ENCODE results near the gene RPIA. TPM values are rescaled to one million over a fixed set of nuclear protein-coding genes. Genes with fewer than 3 reads are reported as not detected.

Gene RPIA
- total RNA-seq, 1 experiment from 2014 or later: 14.1 TPM

GRCh38 chr2:88654714-88655113 lies 36.8 kb upstream of the RPIA start:
- ChIA-PET POLR2A (no interaction called here), CTCF (interaction anchor here (3.2 kb wide), 1 partner anchor 16 kb away, joined by 25 read pairs; no protein-coding TSS in a partner anchor)
- TF ChIP-seq, protein P1, sequence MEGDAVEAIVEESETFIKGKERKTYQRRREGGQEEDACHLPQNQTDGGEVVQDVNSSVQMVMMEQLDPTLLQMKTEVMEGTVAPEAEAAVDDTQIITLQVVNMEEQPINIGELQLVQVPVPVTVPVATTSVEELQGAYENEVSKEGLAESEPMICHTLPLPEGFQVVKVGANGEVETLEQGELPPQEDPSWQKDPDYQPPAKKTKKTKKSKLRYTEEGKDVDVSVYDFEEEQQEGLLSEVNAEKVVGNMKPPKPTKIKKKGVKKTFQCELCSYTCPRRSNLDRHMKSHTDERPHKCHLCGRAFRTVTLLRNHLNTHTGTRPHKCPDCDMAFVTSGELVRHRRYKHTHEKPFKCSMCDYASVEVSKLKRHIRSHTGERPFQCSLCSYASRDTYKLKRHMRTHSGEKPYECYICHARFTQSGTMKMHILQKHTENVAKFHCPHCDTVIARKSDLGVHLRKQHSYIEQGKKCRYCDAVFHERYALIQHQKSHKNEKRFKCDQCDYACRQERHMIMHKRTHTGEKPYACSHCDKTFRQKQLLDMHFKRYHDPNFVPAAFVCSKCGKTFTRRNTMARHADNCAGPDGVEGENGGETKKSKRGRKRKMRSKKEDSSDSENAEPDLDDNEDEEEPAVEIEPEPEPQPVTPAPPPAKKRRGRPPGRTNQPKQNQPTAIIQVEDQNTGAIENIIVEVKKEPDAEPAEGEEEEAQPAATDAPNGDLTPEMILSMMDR (IDR thresholded peaks at IDR 0.05; ENCODE audit: unreplicated experiment): no peak
- Mint-ChIP-seq H3K9me3 (ENCODE audit: unreplicated experiment) (no peaks in the 10 kb centered on the region), H3K36me3 (ENCODE audit: insufficient read depth, unreplicated experiment) (no peaks in the 10 kb centered on the region), H3K27me3 (ENCODE audit: insufficient read depth, unreplicated experiment) (no peaks in the 10 kb centered on the region), H3K27ac (ENCODE audit: low read depth, unreplicated experiment) (no peak overlapping the region), H3K4me3 (ENCODE audit: unreplicated experiment) (no peak overlapping the region), H3K4me1 (ENCODE audit: insufficient read depth, unreplicated experiment) (peaks cover 20% of the 10 kb centered on the region)
- DNase-seq (ENCODE audit: unreplicated experiment): no peak
- intact Hi-C loops (cut with micrococcal nuclease): no loop called here
- no TSS peak for BruUV-seq (replicated peaks)

GRCh38 chr2:88656690-88657089 lies 34.8 kb upstream of the RPIA start:
- no peaks in the 10 kb centered on the region for H3K27me3 Mint-ChIP-seq (ENCODE audit: insufficient read depth, unreplicated experiment)
- peaks cover 21% of the 10 kb centered on the region for H3K4me1 Mint-ChIP-seq (ENCODE audit: insufficient read depth, unreplicated experiment)
- H3K4me3 Mint-ChIP-seq (ENCODE audit: unreplicated experiment): no peak overlapping the region
- DNase-seq (ENCODE audit: unreplicated experiment): no peak
- POLR2A ChIA-PET: interaction anchor here (1.0 to 4.3 kb wide), 4 partner anchors 16 to 48 kb away, joined by 3 to 53 read pairs (median 16); partner anchors contain the start of gene EIF2AK3
- peak overlapping the region; percentile 79 for H3K27ac Mint-ChIP-seq (ENCODE audit: low read depth, unreplicated experiment)
- intact Hi-C loops (cut with micrococcal nuclease): no loop called here
- TF ChIP-seq, protein P1 (IDR thresholded peaks at IDR 0.05; ENCODE audit: unreplicated experiment): no peak
- CTCF ChIA-PET: interaction anchor here (0.7 to 6.4 kb wide), 7 partner anchors 12 to 65 kb away, joined by 3 to 54 read pairs (median 5); no protein-coding TSS in a partner anchor
- BruUV-seq (replicated peaks): no TSS peak
- no peaks in the 10 kb centered on the region for H3K36me3 Mint-ChIP-seq (ENCODE audit: insufficient read depth, unreplicated experiment)
- H3K9me3 Mint-ChIP-seq (ENCODE audit: unreplicated experiment): no peaks in the 10 kb centered on the region

- peak overlapping the region; percentile 79 for H3K27ac Mint-ChIP-seq (ENCODE audit: low read depth, unreplicated experiment)
- H3K27me3 Mint-ChIP-seq (ENCODE audit: insufficient read depth, unreplicated experiment): no peaks in the 10 kb centered on the region
- no peaks in the 10 kb centered on the region for H3K9me3 Mint-ChIP-seq (ENCODE audit: unreplicated experiment)
- TF ChIP-seq, protein P1 (IDR thresholded peaks at IDR 0.05; ENCODE audit: unreplicated experiment): no peak
- H3K4me3 Mint-ChIP-seq (ENCODE audit: unreplicated experiment): no peak overlapping the region
- H3K36me3 Mint-ChIP-seq (ENCODE audit: insufficient read depth, unreplicated experiment): no peaks in the 10 kb centered on the region
- ChIA-PET POLR2A (interaction anchor here (1.0 to 4.3 kb wide), 5 partner anchors 12 to 48 kb away, joined by 3 to 53 read pairs (median 8); partner anchors contain the start of gene EIF2AK3), CTCF (interaction anchor here (0.7 to 6.4 kb wide), 9 partner anchors 8 to 66 kb away, joined by 3 to 54 read pairs (median 3); no protein-coding TSS in a partner anchor)
- no peak for DNase-seq (ENCODE audit: unreplicated experiment)
- peaks cover 21% of the 10 kb centered on the region for H3K4me1 Mint-ChIP-seq (ENCODE audit: insufficient read depth, unreplicated experiment)
- intact Hi-C loops (cut with micrococcal nuclease): no loop called here
- BruUV-seq (replicated peaks): no TSS peak
Observed at GRCh38 chr2:88657131-88657530, 34.3 kb upstream of the RPIA start.

GRCh38 chr2:88658326-88658725 lies 33.1 kb upstream of the RPIA start:
- Mint-ChIP-seq H3K36me3 (ENCODE audit: insufficient read depth, unreplicated experiment) (no peaks in the 10 kb centered on the region), H3K9me3 (ENCODE audit: unreplicated experiment) (no peaks in the 10 kb centered on the region), H3K4me3 (ENCODE audit: unreplicated experiment) (no peak overlapping the region), H3K4me1 (ENCODE audit: insufficient read depth, unreplicated experiment) (peaks cover 21% of the 10 kb centered on the region), H3K27me3 (ENCODE audit: insufficient read depth, unreplicated experiment) (no peaks in the 10 kb centered on the region), H3K27ac (ENCODE audit: low read depth, unreplicated experiment) (peak overlapping the region; percentile 86)
- ChIA-PET POLR2A (interaction anchor here (0.7 to 4.3 kb wide), 8 partner anchors 9 to 58 kb away, joined by 3 to 53 read pairs (median 8); partner anchors contain the start of gene EIF2AK3), CTCF (interaction anchor here (0.7 to 6.4 kb wide), 9 partner anchors 10 to 599 kb away, joined by 3 to 54 read pairs (median 4); partner anchors contain the start of gene EIF2AK3)
- no TSS peak for BruUV-seq (replicated peaks)
- DNase-seq (ENCODE audit: unreplicated experiment): peak; percentile 34
- intact Hi-C loops (cut with micrococcal nuclease): no loop called here
- TF ChIP-seq, protein P1 (IDR thresholded peaks at IDR 0.05; ENCODE audit: unreplicated experiment): no peak

Measured in MCF 10A (cell line).